ENCODE data around the gene CLEC20A. TPM values are rescaled to one million over a fixed set of nuclear protein-coding genes. Genes with fewer than 3 reads are reported as not detected.

Gene CLEC20A
- polyA plus RNA-seq, 3 donors, result not detected

DNA sequence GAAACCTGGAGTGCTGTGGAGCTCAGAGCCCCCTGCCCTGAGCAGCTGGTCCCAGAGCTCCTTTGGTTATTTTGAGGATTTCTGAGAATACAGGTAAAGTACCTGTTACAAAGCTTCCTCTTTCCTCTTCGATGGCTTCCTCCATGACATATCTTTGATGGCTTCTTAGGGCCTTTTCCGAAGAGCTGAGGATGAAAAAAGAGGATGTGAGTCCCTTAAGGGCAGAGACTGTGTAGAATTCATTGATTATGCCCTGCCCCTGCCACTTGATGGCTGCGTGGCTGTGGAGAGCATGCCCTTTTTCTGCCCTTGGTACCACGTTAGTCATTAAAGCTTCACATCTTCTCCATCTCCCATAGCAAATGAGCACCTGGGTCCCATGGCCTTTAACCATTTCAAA, 30.4 kb upstream of the CLEC20A start:
- H3K4me1 Mint-ChIP-seq, result peaks cover 4% of the 10 kb centered on the region
- Histone ChIP-seq H3K36me3 (replicated peaks in 1 of 2; ENCODE audit: control insufficient read depth in 1 of 2, insufficient read depth in 2 of 2, low read length in 2 of 2) (no peaks in the 10 kb centered on the region), H3K9ac (ENCODE audit: insufficient read depth, low read length, poor library complexity, severe bottlenecking) (no peak overlapping the region), H3K4me3 (replicated peaks in 1 of 3; ENCODE audit: low read depth in 2 of 3, low read length in 3 of 3) (no peak overlapping the region), H3K4me1 (ENCODE audit: control insufficient read depth in 1 of 2, insufficient read depth in 2 of 2, low read length in 2 of 2) (peaks cover 0 to 3% of the 10 kb centered on the region in 2 donors), H3K27me3 (ENCODE audit: control insufficient read depth in 2 of 2, insufficient read depth in 2 of 2, low read length in 2 of 2) (no peaks in the 10 kb centered on the region), H3K9me3 (replicated peaks in 1 of 2; ENCODE audit: control insufficient read depth in 1 of 2, insufficient read depth in 1 of 2, low read length in 2 of 2) (no peaks in the 10 kb centered on the region), H3K27ac (ENCODE audit: low read depth in 1 of 2, low read length in 2 of 2) (no peak overlapping the region), H2AFZ (ENCODE audit: insufficient read depth, low read depth, low read length, poor library complexity, severe bottlenecking) (no peak overlapping the region), H4K20me1 (ENCODE audit: insufficient read depth, low read length) (no peaks in the 10 kb centered on the region), H3K79me2 (ENCODE audit: insufficient read depth, low read length) (no peaks in the 10 kb centered on the region), H3K4me2 (replicated peaks; ENCODE audit: extremely low read depth, low read length, poor library complexity, severe bottlenecking) (no peak overlapping the region)
- peaks cover 0 to 3% (median 2%) of the 10 kb centered on the region in 3 donors for H3K27me3 Mint-ChIP-seq (ENCODE audit: low read depth in 3 of 3)
- no peak overlapping the region for H3K4me3 Mint-ChIP-seq
- H3K9me3 Mint-ChIP-seq, result peaks cover 0 to 5% (median 0%) of the 10 kb centered on the region in 7 donors
- 100% methylated on average over 2 of the region's 4 CpGs for WGBS (ENCODE audit: insufficient coverage)
- no peak overlapping the region for H3K27ac Mint-ChIP-seq
- TF ChIP-seq, protein P1, sequence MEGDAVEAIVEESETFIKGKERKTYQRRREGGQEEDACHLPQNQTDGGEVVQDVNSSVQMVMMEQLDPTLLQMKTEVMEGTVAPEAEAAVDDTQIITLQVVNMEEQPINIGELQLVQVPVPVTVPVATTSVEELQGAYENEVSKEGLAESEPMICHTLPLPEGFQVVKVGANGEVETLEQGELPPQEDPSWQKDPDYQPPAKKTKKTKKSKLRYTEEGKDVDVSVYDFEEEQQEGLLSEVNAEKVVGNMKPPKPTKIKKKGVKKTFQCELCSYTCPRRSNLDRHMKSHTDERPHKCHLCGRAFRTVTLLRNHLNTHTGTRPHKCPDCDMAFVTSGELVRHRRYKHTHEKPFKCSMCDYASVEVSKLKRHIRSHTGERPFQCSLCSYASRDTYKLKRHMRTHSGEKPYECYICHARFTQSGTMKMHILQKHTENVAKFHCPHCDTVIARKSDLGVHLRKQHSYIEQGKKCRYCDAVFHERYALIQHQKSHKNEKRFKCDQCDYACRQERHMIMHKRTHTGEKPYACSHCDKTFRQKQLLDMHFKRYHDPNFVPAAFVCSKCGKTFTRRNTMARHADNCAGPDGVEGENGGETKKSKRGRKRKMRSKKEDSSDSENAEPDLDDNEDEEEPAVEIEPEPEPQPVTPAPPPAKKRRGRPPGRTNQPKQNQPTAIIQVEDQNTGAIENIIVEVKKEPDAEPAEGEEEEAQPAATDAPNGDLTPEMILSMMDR (IDR thresholded peaks at IDR 0.05), result no peak
- intact Hi-C loops (cut with micrococcal nuclease), result no loop called here
- H3K36me3 Mint-ChIP-seq, result no peaks in the 10 kb centered on the region
- DNase-seq, result no peak

DNA sequence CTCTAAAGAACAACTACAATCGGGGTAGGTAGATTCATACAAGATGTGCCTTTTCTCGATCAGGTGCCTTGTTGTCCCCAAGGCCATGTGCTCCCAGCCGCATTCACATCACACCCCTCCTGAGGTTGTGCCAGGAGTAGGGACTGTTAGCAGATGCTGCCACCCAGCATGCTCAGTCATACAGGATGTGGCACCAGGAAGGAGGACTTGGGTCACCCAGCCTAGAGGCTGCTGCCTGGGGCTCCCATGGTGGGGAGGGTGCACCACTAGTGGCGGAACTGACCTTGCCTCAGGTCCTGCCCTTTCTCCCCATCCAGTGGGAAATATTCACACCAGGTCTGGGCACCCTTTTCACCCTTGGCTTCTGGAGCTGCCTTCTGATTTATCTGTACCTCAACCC, 24.5 kb upstream of the CLEC20A start:
- Mint-ChIP-seq H3K27ac (no peak overlapping the region), H3K4me1 (no peaks in the 10 kb centered on the region), H3K4me3 (no peak overlapping the region), H3K36me3 (no peaks in the 10 kb centered on the region), H3K9me3 (peaks cover 0 to 5% (median 0%) of the 10 kb centered on the region in 7 donors), H3K27me3 (ENCODE audit: low read depth in 3 of 3) (peaks cover 0 to 2% (median 1%) of the 10 kb centered on the region in 3 donors)
- no peak overlapping the region for H2AFZ ChIP-seq (ENCODE audit: insufficient read depth, low read depth, low read length, poor library complexity, severe bottlenecking)
- H3K9ac ChIP-seq (ENCODE audit: insufficient read depth, low read length, poor library complexity, severe bottlenecking), result no peak overlapping the region
- H3K27ac ChIP-seq (ENCODE audit: low read depth in 1 of 2, low read length in 2 of 2), result no peak overlapping the region
- WGBS (ENCODE audit: insufficient coverage), result 100% methylated on average over 3 of the region's 4 CpGs
- DNase-seq, result no peak
- no peaks in the 10 kb centered on the region for H3K79me2 ChIP-seq (ENCODE audit: insufficient read depth, low read length)
- TF ChIP-seq, protein P1 (IDR thresholded peaks at IDR 0.05), result no peak
- H3K36me3 ChIP-seq (replicated peaks in 1 of 2; ENCODE audit: control insufficient read depth in 1 of 2, insufficient read depth in 2 of 2, low read length in 2 of 2), result no peaks in the 10 kb centered on the region
- no peak overlapping the region for H3K4me2 ChIP-seq (replicated peaks; ENCODE audit: extremely low read depth, low read length, poor library complexity, severe bottlenecking)
- H3K4me3 ChIP-seq (replicated peaks in 1 of 3; ENCODE audit: low read depth in 2 of 3, low read length in 3 of 3), result no peak overlapping the region
- no peaks in the 10 kb centered on the region for H3K27me3 ChIP-seq (ENCODE audit: control insufficient read depth in 2 of 2, insufficient read depth in 2 of 2, low read length in 2 of 2)
- no peaks in the 10 kb centered on the region for H3K9me3 ChIP-seq (replicated peaks in 1 of 2; ENCODE audit: control insufficient read depth in 1 of 2, insufficient read depth in 1 of 2, low read length in 2 of 2)
- intact Hi-C loops (cut with micrococcal nuclease), result no loop called here
- no peaks in the 10 kb centered on the region for H3K4me1 ChIP-seq (ENCODE audit: control insufficient read depth in 1 of 2, insufficient read depth in 2 of 2, low read length in 2 of 2)
- H4K20me1 ChIP-seq (ENCODE audit: insufficient read depth, low read length), result no peaks in the 10 kb centered on the region

Data from CD14-positive monocyte (primary cell).